ENCODE data around the gene SLC16A7. TPM values are rescaled to one million over a fixed set of nuclear protein-coding genes. Genes with fewer than 3 reads are reported as not detected.

The SLC16A7 gene
- 1.3 and 1.8 TPM in 2 replicates for total RNA-seq (ENCODE audit: low replicate concordance)

GRCh38 chr12:59595883-59596540 is at the start of gene SLC16A7:
TSS of gene SLC16A7 (plus strand) at chr12:59596029. CDS start at chr12:59704802, 108,773 bp downstream.
- no peaks in the 10 kb centered on the region for H4K20me1 ChIP-seq (ENCODE audit: low read depth)
- no peaks in the 10 kb centered on the region for H3K9me3 Mint-ChIP-seq
- H3K27ac Mint-ChIP-seq, result peak within 1 kb of the TSS; percentile 58
- TF ChIP-seq EZH2 (IDR thresholded peaks at IDR 0.05) (no peak), CTCF (IDR thresholded peaks at IDR 0.05) (peak; percentile 39)
- no peaks in the 10 kb centered on the region for H3K36me3 Mint-ChIP-seq
- no peaks in the 10 kb centered on the region for H3K79me2 ChIP-seq (ENCODE audit: low read depth)
- H3K4me3 ChIP-seq, result peak within 1 kb of the TSS; percentile 57
- peaks cover 6% of the 10 kb centered on the region for H3F3A ChIP-seq (ENCODE audit: low read depth)
- H3K4me1 Mint-ChIP-seq, result peaks cover 15% of the 10 kb centered on the region
- H3K27ac ChIP-seq, result no peak within 1 kb of the TSS
- H3K4me3 Mint-ChIP-seq, result peak within 1 kb of the TSS; percentile 86
- peak within 1 kb of the TSS; percentile 90 for H3K4me2 ChIP-seq
- H3K9ac ChIP-seq, result no peak within 1 kb of the TSS
- H3K4me1 ChIP-seq, result peaks cover 4% of the 10 kb centered on the region
- peak; percentile 87 for DNase-seq (ENCODE audit: low spot score)
- H3K36me3 ChIP-seq, result no peaks in the 10 kb centered on the region
- H2AFZ ChIP-seq (replicated peaks), result peak within 1 kb of the TSS; percentile 98
- peaks cover 41% of the 10 kb centered on the region for H3K27me3 ChIP-seq
- peaks cover 10% of the 10 kb centered on the region for H3K27me3 Mint-ChIP-seq (ENCODE audit: insufficient read depth, low read depth)
- H3K9me3 ChIP-seq (ENCODE audit: low read depth), result no peaks in the 10 kb centered on the region

- H3K4me2 ChIP-seq, result no peak overlapping the region
- H3K27ac Mint-ChIP-seq, result no peak overlapping the region
- peak overlapping the region; percentile 63 for H2AFZ ChIP-seq (replicated peaks)
- no peak overlapping the region for H3K4me3 Mint-ChIP-seq
- no peak overlapping the region for H3K27ac ChIP-seq
- H3K4me1 Mint-ChIP-seq, result peaks cover 3% of the 10 kb centered on the region
- H3K9me3 ChIP-seq (ENCODE audit: low read depth), result no peaks in the 10 kb centered on the region
- no peaks in the 10 kb centered on the region for H3K27me3 ChIP-seq
- no peak overlapping the region for H3K4me3 ChIP-seq
- no peaks in the 10 kb centered on the region for H3K27me3 Mint-ChIP-seq (ENCODE audit: insufficient read depth, low read depth)
- no peaks in the 10 kb centered on the region for H3K9me3 Mint-ChIP-seq
- no peaks in the 10 kb centered on the region for H4K20me1 ChIP-seq (ENCODE audit: low read depth)
- TF ChIP-seq EZH2 (IDR thresholded peaks at IDR 0.05), result no peak
- no peaks in the 10 kb centered on the region for H3K79me2 ChIP-seq (ENCODE audit: low read depth)
- peak; percentile 6 for DNase-seq (ENCODE audit: low spot score)
- no peak overlapping the region for H3K9ac ChIP-seq
- H3K36me3 Mint-ChIP-seq, result no peaks in the 10 kb centered on the region
- H3F3A ChIP-seq (ENCODE audit: low read depth), result no peaks in the 10 kb centered on the region
- H3K4me1 ChIP-seq, result no peaks in the 10 kb centered on the region
- no peaks in the 10 kb centered on the region for H3K36me3 ChIP-seq
These were observed 46.9 kb upstream of the SLC16A7 start for GRCh38 chr12:59548930-59549329.

- TF ChIP-seq CTCF (IDR thresholded peaks at IDR 0.05) (no peak), EZH2 (IDR thresholded peaks at IDR 0.05) (no peak), EZH2phosphoT487 (IDR thresholded peaks at IDR 0.05) (no peak)
- Histone ChIP-seq H4K20me1 (ENCODE audit: low read depth) (no peaks in the 10 kb centered on the region), H3K36me3 (no peaks in the 10 kb centered on the region), H3K79me2 (ENCODE audit: low read depth) (no peaks in the 10 kb centered on the region), H3K4me2 (no peak overlapping the region), H3K4me3 (no peak overlapping the region), H3K4me1 (no peaks in the 10 kb centered on the region), H3K9ac (no peak overlapping the region), H2AFZ (replicated peaks) (no peak overlapping the region), H3F3A (ENCODE audit: low read depth) (no peaks in the 10 kb centered on the region), H3K27me3 (no peaks in the 10 kb centered on the region), H3K9me3 (ENCODE audit: low read depth) (no peaks in the 10 kb centered on the region), H3K27ac (no peak overlapping the region)
- Mint-ChIP-seq H3K9me3 (no peaks in the 10 kb centered on the region), H3K27me3 (ENCODE audit: insufficient read depth, low read depth) (no peaks in the 10 kb centered on the region), H3K4me1 (no peaks in the 10 kb centered on the region), H3K4me3 (no peak overlapping the region), H3K27ac (no peak overlapping the region), H3K36me3 (no peaks in the 10 kb centered on the region)
- no peak for DNase-seq (ENCODE audit: low spot score)
These were observed 36.1 kb upstream of the SLC16A7 start for GRCh38 chr12:59559696-59560095.

- H3K9me3 Mint-ChIP-seq, result no peaks in the 10 kb centered on the region
- H3K4me2 ChIP-seq, result no peak overlapping the region
- H3K27me3 ChIP-seq, result no peaks in the 10 kb centered on the region
- no peaks in the 10 kb centered on the region for H3K27me3 Mint-ChIP-seq (ENCODE audit: insufficient read depth, low read depth)
- H3K4me3 ChIP-seq, result no peak overlapping the region
- no peak overlapping the region for H3K9ac ChIP-seq
- no peak overlapping the region for H3K27ac Mint-ChIP-seq
- H3K9me3 ChIP-seq (ENCODE audit: low read depth), result no peaks in the 10 kb centered on the region
- no peak overlapping the region for H2AFZ ChIP-seq (replicated peaks)
- no peaks in the 10 kb centered on the region for H3K36me3 Mint-ChIP-seq
- TF ChIP-seq EZH2 (IDR thresholded peaks at IDR 0.05) (no peak), EZH2phosphoT487 (IDR thresholded peaks at IDR 0.05) (no peak), CTCF (IDR thresholded peaks at IDR 0.05) (no peak)
- H3K27ac ChIP-seq, result no peak overlapping the region
- no peaks in the 10 kb centered on the region for H3K4me1 ChIP-seq
- no peaks in the 10 kb centered on the region for H3K79me2 ChIP-seq (ENCODE audit: low read depth)
- H3F3A ChIP-seq (ENCODE audit: low read depth), result no peaks in the 10 kb centered on the region
- no peaks in the 10 kb centered on the region for H3K36me3 ChIP-seq
- no peak for DNase-seq (ENCODE audit: low spot score)
- no peaks in the 10 kb centered on the region for H3K4me1 Mint-ChIP-seq
- no peaks in the 10 kb centered on the region for H4K20me1 ChIP-seq (ENCODE audit: low read depth)
- no peak overlapping the region for H3K4me3 Mint-ChIP-seq
These were observed 25.7 kb upstream of the SLC16A7 start for GRCh38 chr12:59570145-59570544.
